Effector memory CD8-positive, alpha-beta T cell (primary cell): ENCODE results near the gene ADAM15.

ENCODE experiments used
- ATAC-seq: fragments of 150-1000 bp; cut with Tn5 transposase; replicated peaks from 2 replicates; pipeline ENCODE4 v1.10.0; 2021; ENCODE audit warnings: mild to moderate bottlenecking, moderate library complexity
- DNase-seq, 3 experiments: peaks; one replicate each; pipeline ENCODE4 v3.0.0; 2021
- H3K27ac Mint-ChIP-seq, 2 donors: one replicate each; pipeline ENCODE4 v1.8.0; 2022; ENCODE audit warnings: mild to moderate bottlenecking in 2 of 2, mixed read lengths in 2 of 2, moderate library complexity in 2 of 2
- H3K27me3 Mint-ChIP-seq, 2 donors: one replicate each; pipeline ENCODE4 v1.8.0; 2022; ENCODE audit warnings: mixed read lengths in 2 of 2
- H3K36me3 Mint-ChIP-seq: one replicate; pipeline ENCODE4 v1.8.0; 2022; ENCODE audit warnings: mild to moderate bottlenecking, moderate library complexity, mixed read lengths; ENCODE audit not compliant: insufficient read depth
- H3K4me1 Mint-ChIP-seq, 2 donors: one replicate each; pipeline ENCODE4 v1.8.0; 2022; ENCODE audit warnings: low read depth in 2 of 2, mixed read lengths in 2 of 2
- H3K4me3 Mint-ChIP-seq, 2 donors: one replicate each; pipeline ENCODE4 v1.8.0; 2022; ENCODE audit warnings: mild to moderate bottlenecking in 2 of 2, mixed read lengths in 2 of 2, moderate library complexity in 2 of 2
- H3K9me3 Mint-ChIP-seq, 2 donors: one replicate each; pipeline ENCODE4 v1.8.0; 2022; ENCODE audit warnings: mixed read lengths in 2 of 2

Gene ADAM15

GRCh38 chr1:155008015-155008941 lies 42.8 kb upstream of the ADAM15 start:
- H3K4me3 Mint-ChIP-seq, result peak overlapping the region in 1 of 2 donors; percentile 61
- no peaks in the 10 kb centered on the region for H3K36me3 Mint-ChIP-seq
- no peaks in the 10 kb centered on the region for H3K27me3 Mint-ChIP-seq
- no peak for DNase-seq
- H3K27ac Mint-ChIP-seq, result peak overlapping the region; percentile 74 to 76
- H3K4me1 Mint-ChIP-seq, result peaks cover 44 to 69% of the 10 kb centered on the region in 2 donors
- H3K9me3 Mint-ChIP-seq, result no peaks in the 10 kb centered on the region
- ATAC-seq, result no peak

GRCh38 chr1:155009221-155009711 lies 41.9 kb upstream of the ADAM15 start:
- Mint-ChIP-seq H3K27ac (peak overlapping the region; percentile 74 to 92), H3K36me3 (no peaks in the 10 kb centered on the region), H3K27me3 (no peaks in the 10 kb centered on the region), H3K4me1 (peaks cover 42 to 69% of the 10 kb centered on the region in 2 donors), H3K4me3 (peak overlapping the region; percentile 61 to 67), H3K9me3 (no peaks in the 10 kb centered on the region)
- DNase-seq, result no peak
- ATAC-seq, result no peak

- Mint-ChIP-seq H3K9me3 (no peaks in the 10 kb centered on the region), H3K27ac (peak overlapping the region; percentile 74 to 92), H3K4me3 (peak overlapping the region; percentile 61 to 67), H3K4me1 (peaks cover 38 to 64% of the 10 kb centered on the region in 2 donors), H3K36me3 (no peaks in the 10 kb centered on the region), H3K27me3 (no peaks in the 10 kb centered on the region)
- ATAC-seq (no peak), DNase-seq (no peak)
Observed at GRCh38 chr1:155009742-155010141, 41.4 kb upstream of the ADAM15 start.

- H3K36me3 Mint-ChIP-seq, result no peaks in the 10 kb centered on the region
- H3K9me3 Mint-ChIP-seq, result no peaks in the 10 kb centered on the region
- H3K27me3 Mint-ChIP-seq, result no peaks in the 10 kb centered on the region
- H3K27ac Mint-ChIP-seq, result peak overlapping the region; percentile 74 to 92
- peaks cover 38 to 61% of the 10 kb centered on the region in 2 donors for H3K4me1 Mint-ChIP-seq
- ATAC-seq, result no peak
- no peak for DNase-seq
- H3K4me3 Mint-ChIP-seq, result peak overlapping the region; percentile 61 to 67
Observed at GRCh38 chr1:155010211-155010918, 40.8 kb upstream of the ADAM15 start.

- Mint-ChIP-seq H3K36me3 (no peaks in the 10 kb centered on the region), H3K27ac (peak overlapping the region in 1 of 2 donors; percentile 74), H3K4me1 (peaks cover 42 to 61% of the 10 kb centered on the region in 2 donors), H3K9me3 (no peaks in the 10 kb centered on the region), H3K27me3 (no peaks in the 10 kb centered on the region), H3K4me3 (peak overlapping the region; percentile 46 to 48)
- ATAC-seq (no peak), DNase-seq (no peak)
Observed at GRCh38 chr1:155011004-155011416, 40.1 kb upstream of the ADAM15 start.

GRCh38 chr1:155011437-155012025 lies 39.6 kb upstream of the ADAM15 start:
- no peak for DNase-seq
- ATAC-seq, result peak; percentile 36
- peak overlapping the region; percentile 46 to 48 for H3K4me3 Mint-ChIP-seq
- H3K36me3 Mint-ChIP-seq, result peaks cover 2% of the 10 kb centered on the region
- H3K27ac Mint-ChIP-seq, result peak overlapping the region; percentile 74 to 83
- H3K27me3 Mint-ChIP-seq, result no peaks in the 10 kb centered on the region
- no peaks in the 10 kb centered on the region for H3K9me3 Mint-ChIP-seq
- H3K4me1 Mint-ChIP-seq, result peaks cover 41 to 61% of the 10 kb centered on the region in 2 donors

GRCh38 chr1:155012026-155012546 lies 39.0 kb upstream of the ADAM15 start:
- H3K36me3 Mint-ChIP-seq, result peaks cover 5% of the 10 kb centered on the region
- H3K27me3 Mint-ChIP-seq, result no peaks in the 10 kb centered on the region
- ATAC-seq, result no peak
- H3K9me3 Mint-ChIP-seq, result no peaks in the 10 kb centered on the region
- H3K4me1 Mint-ChIP-seq, result peaks cover 38 to 61% of the 10 kb centered on the region in 2 donors
- H3K27ac Mint-ChIP-seq, result peak overlapping the region; percentile 74 to 83
- peak overlapping the region; percentile 40 to 41 for H3K4me3 Mint-ChIP-seq
- DNase-seq, result no peak

GRCh38 chr1:155012776-155013602 lies 38.1 kb upstream of the ADAM15 start:
- H3K27me3 Mint-ChIP-seq, result no peaks in the 10 kb centered on the region

GRCh38 chr1:155013632-155014031 lies 37.5 kb upstream of the ADAM15 start:
- H3K36me3 Mint-ChIP-seq, result peaks cover 5% of the 10 kb centered on the region
- H3K27ac Mint-ChIP-seq, result peak overlapping the region; percentile 74 to 83
- peaks cover 38 to 59% of the 10 kb centered on the region in 2 donors for H3K4me1 Mint-ChIP-seq
- peak overlapping the region; percentile 41 to 64 for H3K4me3 Mint-ChIP-seq
- H3K27me3 Mint-ChIP-seq, result no peaks in the 10 kb centered on the region
- ATAC-seq (no peak), DNase-seq (no peak)
- H3K9me3 Mint-ChIP-seq, result no peaks in the 10 kb centered on the region

More at GRCh38 chr1:155012776-155013602, 38.1 kb upstream of the ADAM15 start:
- Mint-ChIP-seq H3K9me3 (no peaks in the 10 kb centered on the region), H3K4me1 (peaks cover 38 to 63% of the 10 kb centered on the region in 2 donors), H3K36me3 (peaks cover 5% of the 10 kb centered on the region), H3K27ac (peak overlapping the region; percentile 74 to 83), H3K4me3 (peak overlapping the region; percentile 41 to 64)
- DNase-seq (no peak), ATAC-seq (no peak)

GRCh38 chr1:155014709-155015508 lies 36.2 kb upstream of the ADAM15 start:
- no peaks in the 10 kb centered on the region for H3K9me3 Mint-ChIP-seq
- DNase-seq (no peak), ATAC-seq (no peak)
- peaks cover 41 to 53% of the 10 kb centered on the region in 2 donors for H3K4me1 Mint-ChIP-seq
- H3K36me3 Mint-ChIP-seq, result peaks cover 5% of the 10 kb centered on the region
- no peaks in the 10 kb centered on the region for H3K27me3 Mint-ChIP-seq
- peak overlapping the region; percentile 74 to 83 for H3K27ac Mint-ChIP-seq
- H3K4me3 Mint-ChIP-seq, result no peak overlapping the region

GRCh38 chr1:155015527-155016230 lies 35.4 kb upstream of the ADAM15 start:
- peak overlapping the region in 1 of 2 donors; percentile 79 for H3K27ac Mint-ChIP-seq
- H3K9me3 Mint-ChIP-seq, result no peaks in the 10 kb centered on the region
- H3K36me3 Mint-ChIP-seq, result peaks cover 5% of the 10 kb centered on the region
- no peaks in the 10 kb centered on the region for H3K27me3 Mint-ChIP-seq
- H3K4me1 Mint-ChIP-seq, result peaks cover 36 to 48% of the 10 kb centered on the region in 2 donors
- ATAC-seq, result no peak
- H3K4me3 Mint-ChIP-seq, result peak overlapping the region; percentile 21 to 61
- no peak for DNase-seq
